OCI-LY1 (cell line): ENCODE results near the gene FSHB.

Source experiments
- EZH2 ChIP-seq: fragments of 200-600 bp; sonication (generic), shearing (Covaris generic); IDR thresholded peaks from 2 replicates; pipeline ENCODE4 v1.8.0; 2017; ENCODE audit warnings: borderline replicate concordance, mixed run types, mild to moderate bottlenecking, antibody characterized with exemption, low read length, moderate library complexity, mixed read lengths
- TF ChIP-seq, protein P1 (sequence below): fragments of 200-600 bp; sonication (generic), shearing (Covaris generic); IDR thresholded peaks from 2 replicates; pipeline ENCODE4 v1.5.1; 2017; ENCODE audit warnings: mild to moderate bottlenecking, antibody characterized with exemption, low read length, moderate library complexity, mixed read lengths

DNA sequence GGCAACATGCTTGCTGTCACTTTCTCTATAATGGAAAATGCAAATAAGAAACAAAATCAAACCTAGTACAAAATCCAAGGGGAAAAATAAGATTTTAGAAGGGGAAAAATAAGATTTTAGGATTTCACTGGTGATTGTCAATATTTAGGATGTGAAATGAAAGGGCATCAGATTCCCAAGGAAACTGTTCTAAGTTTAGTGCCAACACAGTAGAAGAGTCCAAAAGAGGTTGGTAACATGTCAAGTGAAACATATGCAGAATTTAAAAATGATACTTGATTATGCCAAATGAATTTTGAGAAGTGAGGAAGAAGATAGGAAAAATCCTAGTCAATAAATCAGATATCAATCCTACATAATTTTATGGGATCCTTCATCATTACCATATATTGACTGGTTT lies 46.4 kb downstream of the FSHB start:
- TF ChIP-seq EZH2, result no peak
- TF ChIP-seq, protein P1, sequence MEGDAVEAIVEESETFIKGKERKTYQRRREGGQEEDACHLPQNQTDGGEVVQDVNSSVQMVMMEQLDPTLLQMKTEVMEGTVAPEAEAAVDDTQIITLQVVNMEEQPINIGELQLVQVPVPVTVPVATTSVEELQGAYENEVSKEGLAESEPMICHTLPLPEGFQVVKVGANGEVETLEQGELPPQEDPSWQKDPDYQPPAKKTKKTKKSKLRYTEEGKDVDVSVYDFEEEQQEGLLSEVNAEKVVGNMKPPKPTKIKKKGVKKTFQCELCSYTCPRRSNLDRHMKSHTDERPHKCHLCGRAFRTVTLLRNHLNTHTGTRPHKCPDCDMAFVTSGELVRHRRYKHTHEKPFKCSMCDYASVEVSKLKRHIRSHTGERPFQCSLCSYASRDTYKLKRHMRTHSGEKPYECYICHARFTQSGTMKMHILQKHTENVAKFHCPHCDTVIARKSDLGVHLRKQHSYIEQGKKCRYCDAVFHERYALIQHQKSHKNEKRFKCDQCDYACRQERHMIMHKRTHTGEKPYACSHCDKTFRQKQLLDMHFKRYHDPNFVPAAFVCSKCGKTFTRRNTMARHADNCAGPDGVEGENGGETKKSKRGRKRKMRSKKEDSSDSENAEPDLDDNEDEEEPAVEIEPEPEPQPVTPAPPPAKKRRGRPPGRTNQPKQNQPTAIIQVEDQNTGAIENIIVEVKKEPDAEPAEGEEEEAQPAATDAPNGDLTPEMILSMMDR, result no peak
